Stimulated activated CD4-positive, alpha-beta T cell treated with anti-CD3 and anti-CD28 coated beads, Interleukin-4, amount 100 ng/mL, for 24 hours (primary cell): ENCODE data around the gene GNAT2.

ENCODE experiments used
- DNase-seq: peaks from one replicate; pipeline ENCODE4 v3.0.0-alpha.2; 2020

GNAT2 gene

GRCh38 chr1:109605381-109605780 is 14.0 kb downstream of the GNAT2 start:
- no peak for DNase-seq

DNA sequence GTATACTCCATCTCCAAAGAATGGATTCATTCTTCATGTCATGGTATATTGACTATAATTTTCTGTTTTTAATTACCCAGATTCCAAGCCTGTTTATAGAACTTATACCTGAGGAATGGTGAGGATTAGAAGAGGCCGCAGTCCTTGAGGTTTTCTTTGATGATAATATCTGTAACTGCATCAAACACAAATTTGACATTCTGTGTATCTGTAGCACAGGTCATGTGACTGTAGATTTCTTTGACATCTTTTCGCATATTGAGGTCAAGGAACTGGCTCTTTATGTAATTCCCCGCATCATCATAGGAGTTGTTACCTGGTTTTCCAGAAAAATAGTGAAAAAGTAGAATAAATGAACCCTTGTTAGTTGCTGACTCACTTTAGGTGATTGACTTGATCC is 16.2 kb downstream of the GNAT2 start:
- no peak for DNase-seq

- DNase-seq: no peak
These were observed 20.8 kb downstream of the GNAT2 start for GRCh38 chr1:109598655-109599054.

DNA sequence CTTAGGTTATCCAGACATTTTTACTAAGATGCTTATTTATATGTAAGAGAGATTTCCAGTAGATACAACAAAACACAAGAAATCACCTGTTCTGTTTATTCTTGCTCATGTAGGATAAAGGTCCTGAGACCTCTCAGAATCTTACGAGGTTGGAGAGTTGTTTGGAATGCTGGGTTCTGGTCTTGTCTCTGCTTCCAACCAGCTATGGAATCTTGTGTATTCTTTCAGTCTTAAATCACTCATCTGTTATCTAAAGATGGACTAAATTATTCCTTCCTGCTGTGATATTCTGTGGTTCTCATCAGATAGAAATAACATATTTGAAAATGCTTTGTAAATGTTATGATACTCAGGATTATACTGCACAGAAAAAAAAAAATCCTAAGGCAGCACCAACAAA is 21.3 kb downstream of the GNAT2 start:
- no peak for DNase-seq

GRCh38 chr1:109595531-109595930 is 23.9 kb downstream of the GNAT2 start:
- DNase-seq: no peak

DNA sequence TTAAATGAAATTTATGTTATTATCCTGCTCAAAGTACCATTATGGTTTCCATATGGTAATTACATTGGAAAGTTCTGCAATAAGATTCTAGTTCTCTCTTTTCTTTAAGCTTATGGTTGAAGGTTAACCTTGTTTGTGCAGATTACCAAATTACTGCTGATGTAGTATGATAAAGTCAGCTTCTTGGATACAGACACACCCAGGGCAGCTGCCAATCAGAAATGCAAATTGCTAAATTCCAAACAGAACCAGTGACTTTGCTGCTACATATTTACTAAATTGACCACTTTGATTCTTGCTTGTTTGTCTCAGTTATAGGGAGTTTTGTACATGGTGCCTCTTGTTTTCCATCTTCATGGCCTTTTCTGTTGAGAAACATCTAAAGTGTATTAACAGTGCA is 26.5 kb downstream of the GNAT2 start:
- DNase-seq: no peak

- no peak for DNase-seq
These were observed 29.7 kb downstream of the GNAT2 start for GRCh38 chr1:109589679-109590078.

DNA sequence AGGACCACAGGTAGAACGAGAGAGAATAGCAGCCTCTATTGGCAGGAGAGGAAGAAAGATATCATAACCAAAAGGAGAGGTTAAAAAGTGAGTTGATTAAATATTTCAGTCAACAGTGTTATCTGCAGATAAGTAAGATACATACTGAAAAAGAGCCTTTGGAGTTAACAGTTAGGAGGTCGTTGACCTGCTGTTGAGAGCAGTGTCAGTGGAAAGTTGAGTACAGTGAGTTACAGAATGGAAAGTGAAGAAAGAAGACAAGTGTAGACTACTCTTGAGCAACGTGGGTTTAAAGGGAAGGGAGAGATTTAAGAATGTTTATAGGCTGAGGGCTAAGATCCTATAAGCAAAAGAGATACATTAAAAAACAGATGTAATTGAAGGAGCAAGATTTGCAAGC is 30.2 kb downstream of the GNAT2 start:
- no peak for DNase-seq

GRCh38 chr1:109586055-109586454 is 33.4 kb downstream of the GNAT2 start:
- no peak for DNase-seq

GRCh38 chr1:109584766-109585165 is 34.6 kb downstream of the GNAT2 start:
- no peak for DNase-seq

- no peak for DNase-seq
These were observed 37.4 kb downstream of the GNAT2 start for GRCh38 chr1:109582021-109582420.

DNA sequence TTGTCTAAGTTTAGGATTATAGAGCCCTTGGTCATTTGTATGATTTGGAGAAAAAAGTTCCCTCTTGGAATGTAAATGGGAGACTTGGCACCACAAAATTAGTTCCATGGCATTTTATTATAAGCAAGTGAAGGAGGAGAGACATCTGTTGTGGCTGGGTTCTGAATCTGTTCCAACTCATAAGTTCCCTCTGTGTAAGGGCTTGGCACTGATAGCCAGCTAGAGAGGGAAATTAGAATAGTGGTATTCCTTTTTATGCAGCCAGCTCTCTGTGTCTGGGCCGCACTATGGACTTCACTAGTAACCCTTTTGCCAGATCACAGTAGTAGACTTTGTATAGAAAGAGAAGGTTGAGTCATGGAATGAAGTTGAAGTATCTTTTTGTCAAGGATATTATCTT is 39.9 kb downstream of the GNAT2 start:
- no peak for DNase-seq

DNA sequence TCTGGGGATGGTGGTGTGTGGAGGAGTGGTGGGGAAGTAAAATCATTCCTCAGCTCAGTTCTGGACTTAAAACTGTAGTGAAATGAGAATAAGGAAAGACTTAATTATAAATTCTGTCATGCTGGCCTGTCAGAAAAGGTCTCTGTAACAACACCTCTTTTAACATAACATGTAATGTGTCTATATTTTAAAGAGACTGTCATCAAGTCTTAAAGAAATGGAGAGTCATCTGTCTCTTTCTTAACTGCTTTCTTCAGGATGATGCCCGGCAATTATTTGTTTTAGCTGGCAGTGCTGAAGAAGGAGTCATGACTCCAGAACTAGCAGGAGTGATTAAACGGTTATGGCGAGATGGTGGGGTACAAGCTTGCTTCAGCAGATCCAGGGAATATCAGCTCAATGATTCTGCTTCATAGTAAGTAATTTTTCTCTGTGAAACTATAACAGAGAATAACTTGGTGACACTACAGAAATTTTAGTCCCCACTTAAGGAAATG is 40.4 kb downstream of the GNAT2 start:
- DNase-seq: no peak

DNA sequence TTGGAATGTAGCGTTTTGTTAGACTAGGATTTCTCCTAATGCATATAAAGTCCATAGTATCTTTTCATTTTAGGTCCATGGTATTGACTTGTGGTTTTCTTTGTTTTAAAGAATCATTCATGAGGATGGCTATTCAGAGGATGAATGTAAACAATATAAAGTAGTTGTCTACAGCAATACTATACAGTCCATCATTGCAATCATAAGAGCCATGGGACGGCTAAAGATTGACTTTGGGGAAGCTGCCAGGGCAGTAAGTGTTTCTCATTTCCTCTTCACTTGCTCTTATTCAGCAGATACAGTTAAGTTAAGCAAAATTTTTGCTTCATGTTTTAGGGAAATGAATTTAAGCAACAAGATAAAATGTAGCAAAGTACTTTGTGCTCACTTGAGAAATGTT is 45.6 kb downstream of the GNAT2 start:
- DNase-seq: no peak

GRCh38 chr1:109570414-109570813 is 49.0 kb downstream of the GNAT2 start:
- no peak for DNase-seq

GRCh38 chr1:109569323-109569722 is 50.1 kb downstream of the GNAT2 start:
- DNase-seq: no peak

DNA sequence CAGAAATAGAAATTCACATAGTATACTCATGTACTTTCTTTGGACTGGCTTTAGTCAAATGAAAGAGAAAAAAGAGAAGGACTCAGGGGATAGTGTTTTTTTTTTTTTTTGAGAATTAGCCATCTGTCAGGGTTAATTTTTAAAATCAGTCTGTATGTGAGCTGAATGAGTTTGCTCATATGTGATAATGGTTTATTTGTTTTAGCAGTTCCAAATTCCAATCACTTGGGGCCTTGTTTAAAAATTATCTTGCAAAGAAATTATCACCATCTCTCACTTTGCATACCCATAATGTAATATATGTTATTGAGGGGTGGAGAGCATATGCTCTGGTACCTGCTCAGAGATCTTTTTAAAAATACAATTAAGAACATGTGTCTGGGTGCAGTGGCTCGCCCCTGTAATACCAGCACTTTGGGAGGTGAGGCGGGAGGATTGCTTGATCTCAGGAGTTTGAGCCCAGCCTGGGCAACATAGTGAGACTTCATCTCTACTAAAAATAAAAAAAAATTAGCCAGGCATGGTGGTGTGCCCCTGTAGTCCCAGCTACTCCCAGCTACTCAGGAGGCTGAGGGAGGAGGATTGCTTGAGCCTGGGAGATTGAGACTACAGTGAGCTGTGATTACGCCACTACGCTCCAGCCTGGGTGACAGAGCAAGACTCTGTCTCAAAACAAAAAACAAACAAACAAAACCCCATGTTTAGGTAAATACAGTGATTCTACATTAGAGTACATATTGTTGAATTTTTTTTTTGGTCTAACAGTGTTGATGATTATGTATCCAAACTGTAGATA is 51.3 kb downstream of the GNAT2 start:
- no peak for DNase-seq

DNA sequence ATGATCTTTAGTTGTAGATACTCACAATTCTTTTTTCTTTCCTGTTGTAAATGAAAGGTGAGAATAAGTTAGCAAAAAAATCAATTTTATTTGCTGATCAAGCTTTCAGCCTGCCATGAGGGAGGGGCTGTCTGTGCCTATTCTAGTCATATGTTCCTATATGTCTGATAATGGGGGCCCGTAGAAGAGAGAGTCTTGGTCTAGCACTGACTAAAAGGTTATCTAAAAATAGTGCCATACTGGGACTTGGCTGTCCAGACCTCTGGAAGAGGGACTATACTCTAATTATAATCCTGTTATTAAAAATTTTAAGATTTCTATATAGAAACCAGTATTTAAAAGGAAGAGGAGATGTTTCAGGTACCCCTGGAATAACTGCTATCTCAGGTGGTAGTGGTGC is 52.4 kb downstream of the GNAT2 start:
- no peak for DNase-seq

- no peak for DNase-seq
These were observed 54.2 kb downstream of the GNAT2 start for GRCh38 chr1:109565241-109565640.

GRCh38 chr1:109564194-109564878 is 55.1 kb downstream of the GNAT2 start:
- DNase-seq: no peak

- DNase-seq: no peak
These were observed 59.4 kb downstream of the GNAT2 start for GRCh38 chr1:109559995-109560394.

DNA sequence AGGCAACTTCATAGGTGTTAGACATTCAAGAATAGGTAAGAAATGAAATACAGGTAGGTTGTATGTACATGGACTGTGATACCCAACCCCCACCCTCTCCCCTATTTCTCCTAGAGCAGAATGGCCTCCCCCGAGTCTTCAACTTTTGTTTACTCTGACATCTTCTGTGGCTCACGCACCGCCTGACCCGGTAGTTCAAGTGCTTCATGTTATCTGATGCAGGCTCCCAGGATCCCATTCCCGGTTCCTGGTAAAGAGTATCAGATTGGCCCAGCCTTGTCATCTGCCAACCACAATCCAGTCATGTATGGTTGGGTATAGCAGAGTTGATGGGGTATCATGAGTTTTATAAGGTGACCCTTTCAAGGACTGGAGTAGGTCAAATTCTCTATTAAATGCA is 61.9 kb downstream of the GNAT2 start:
- DNase-seq: no peak

- DNase-seq: no peak
These were observed 62.9 kb downstream of the GNAT2 start for GRCh38 chr1:109556563-109556962.
